ENCODE results near the gene TGFB1. TPM values are rescaled to one million over a fixed set of nuclear protein-coding genes. Genes with fewer than 3 reads are reported as not detected.

Gene TGFB1
- total RNA-seq, 1 experiment from 2014 or later, result 30.1 TPM

DNA sequence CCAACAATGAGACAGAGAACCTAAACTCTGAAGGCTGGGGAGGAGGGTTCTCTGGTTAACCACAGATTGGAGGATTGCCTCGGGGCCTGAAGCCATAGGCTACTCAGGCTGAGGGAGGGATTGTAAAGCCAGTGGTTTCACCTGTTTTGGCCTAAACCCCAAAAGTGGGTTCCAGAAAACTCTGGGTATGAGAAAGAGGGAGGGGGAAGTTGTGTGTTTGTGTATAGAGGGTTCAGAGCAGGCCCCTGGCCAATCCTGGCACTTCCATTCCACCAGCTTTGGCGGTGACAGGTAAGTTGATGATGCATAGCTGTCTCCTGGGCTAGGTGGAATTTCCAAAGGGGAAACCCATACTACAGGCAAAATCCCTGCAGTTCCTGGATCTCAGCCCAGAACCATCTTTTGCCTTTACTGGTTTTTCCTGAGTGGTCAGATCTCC is 57.3 kb downstream of the TGFB1 start:
- H2BK5ac ChIP-seq (ENCODE audit: insufficient read length, low read length), result no peak overlapping the region
- no peak overlapping the region for H3T11ph ChIP-seq (ENCODE audit: low read length)
- no peak overlapping the region for H3K14ac ChIP-seq (ENCODE audit: insufficient read depth, low read length)
- H4K5ac ChIP-seq (ENCODE audit: insufficient read length, low read depth, low read length), result no peak overlapping the region
- H3K18ac ChIP-seq (ENCODE audit: insufficient read length, low read depth, low read length), result no peak overlapping the region
- H3K4me2 ChIP-seq (ENCODE audit: insufficient read depth, insufficient read length, low read length), result no peak overlapping the region
- H2AK5ac ChIP-seq (ENCODE audit: insufficient read length, low read length), result no peak overlapping the region
- no peaks in the 10 kb centered on the region for H3K23me2 ChIP-seq (ENCODE audit: insufficient read length, low read depth, low read length, poor library complexity, severe bottlenecking)
- H3K4me1 ChIP-seq (ENCODE audit: insufficient read depth, low read length), result no peaks in the 10 kb centered on the region
- no peak overlapping the region for H3K23ac ChIP-seq (ENCODE audit: insufficient read length, low read depth, low read length)
- no peak overlapping the region for H2AFZ ChIP-seq (ENCODE audit: low read length)
- H2BK120ac ChIP-seq (ENCODE audit: low read depth, low read length, poor library complexity, severe bottlenecking), result no peak overlapping the region
- TF ChIP-seq, protein P1, sequence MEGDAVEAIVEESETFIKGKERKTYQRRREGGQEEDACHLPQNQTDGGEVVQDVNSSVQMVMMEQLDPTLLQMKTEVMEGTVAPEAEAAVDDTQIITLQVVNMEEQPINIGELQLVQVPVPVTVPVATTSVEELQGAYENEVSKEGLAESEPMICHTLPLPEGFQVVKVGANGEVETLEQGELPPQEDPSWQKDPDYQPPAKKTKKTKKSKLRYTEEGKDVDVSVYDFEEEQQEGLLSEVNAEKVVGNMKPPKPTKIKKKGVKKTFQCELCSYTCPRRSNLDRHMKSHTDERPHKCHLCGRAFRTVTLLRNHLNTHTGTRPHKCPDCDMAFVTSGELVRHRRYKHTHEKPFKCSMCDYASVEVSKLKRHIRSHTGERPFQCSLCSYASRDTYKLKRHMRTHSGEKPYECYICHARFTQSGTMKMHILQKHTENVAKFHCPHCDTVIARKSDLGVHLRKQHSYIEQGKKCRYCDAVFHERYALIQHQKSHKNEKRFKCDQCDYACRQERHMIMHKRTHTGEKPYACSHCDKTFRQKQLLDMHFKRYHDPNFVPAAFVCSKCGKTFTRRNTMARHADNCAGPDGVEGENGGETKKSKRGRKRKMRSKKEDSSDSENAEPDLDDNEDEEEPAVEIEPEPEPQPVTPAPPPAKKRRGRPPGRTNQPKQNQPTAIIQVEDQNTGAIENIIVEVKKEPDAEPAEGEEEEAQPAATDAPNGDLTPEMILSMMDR (conservative IDR thresholded peaks at IDR 0.05), result no peak
- H4K91ac ChIP-seq (ENCODE audit: insufficient read length, low read depth, low read length), result no peak overlapping the region
- H4K8ac ChIP-seq (replicated peaks; ENCODE audit: insufficient read length, low read depth, low read length), result no peak overlapping the region
- no peak for DNase-seq
- no peak overlapping the region; a peak in 1 of 7 replicates for H3K27ac Mint-ChIP-seq
- H3K9ac ChIP-seq (ENCODE audit: extremely low read depth, insufficient read length, low read length), result no peak overlapping the region
- no CpG with 5 or more reads among the region's 2 CpGs for WGBS (ENCODE audit: extremely low coverage, insufficient read length, low lambda C conversion rate)
- H3K56ac ChIP-seq (ENCODE audit: insufficient read length, low read depth, low read length), result no peak overlapping the region
- H3K79me2 ChIP-seq (ENCODE audit: insufficient read depth, low read length), result no peaks in the 10 kb centered on the region
- H3K9me3 Mint-ChIP-seq, result no peaks in the 10 kb centered on the region
- no peaks in the 10 kb centered on the region; the same call in 1 of the 2 replicates for H3K27me3 ChIP-seq (ENCODE audit: insufficient read depth, low read length)
- H3K4me1 Mint-ChIP-seq, result no peaks in the 10 kb centered on the region
- H2BK15ac ChIP-seq (ENCODE audit: low read depth, low read length), result no peak overlapping the region
- no peak overlapping the region for H2BK12ac ChIP-seq (ENCODE audit: insufficient read length, low read depth, low read length)
- no peak overlapping the region for H3K4ac ChIP-seq (ENCODE audit: low read depth, low read length)
- H3K36me3 Mint-ChIP-seq (ENCODE audit: insufficient read depth in 1 of 3, low read depth in 3 of 3), result peaks cover 71 to 100% (median 98%) of the 10 kb centered on the region in 3 experiments; a peak in 6 of 7 replicates
- no peaks in the 10 kb centered on the region for H3K9me3 ChIP-seq (ENCODE audit: control insufficient read depth, low read depth, low read length)
- H3K4me3 Mint-ChIP-seq, result no peak overlapping the region
- no peaks in the 10 kb centered on the region for H3K27me3 Mint-ChIP-seq (ENCODE audit: low read depth)
- H4K20me1 ChIP-seq (ENCODE audit: control insufficient read depth, insufficient read depth, insufficient read length), result no peaks in the 10 kb centered on the region
- no peak overlapping the region for H2BK20ac ChIP-seq (ENCODE audit: low read depth, low read length, poor library complexity, severe bottlenecking)
- H3K79me1 ChIP-seq (ENCODE audit: insufficient read depth, low read depth, low read length, poor library complexity, severe bottlenecking), result no peaks in the 10 kb centered on the region
- no peak overlapping the region for H3K27ac ChIP-seq (ENCODE audit: insufficient read length, low read depth, low read length)

Data from H9 (cell line).